HEK293 (cell line): Measurements from ENCODE around the gene COX7A1.
A peak's percentile ranks its signal among the peaks of the same experiment; 100 is the strongest.

Experiments used
- CTCF ChIA-PET: fragments of 350-600 bp; formaldehyde crosslinking; extraction: SDS; loops from one replicate; lab custom pipeline; 2021; ENCODE audit warnings: antibody characterized with exemption; lab: Yijun Ruan, JAX
- POLR2A ChIA-PET: fragments of 300-600 bp; formaldehyde crosslinking; extraction: SDS; loops from one replicate; lab custom pipeline; 2020; ENCODE audit warnings: antibody characterized with exemption, inconsistent platforms; lab: Yijun Ruan, JAX
- H3K27ac ChIP-seq: fragments of 200-500 bp; sonication (Bioruptor generic); 2 replicates; pipeline ENCODE4 v1.5.1; 2014; ENCODE audit warnings: low read depth, low read length, control low read depth, inconsistent platforms; ENCODE audit errors: extremely low read depth
- H3K36me3 ChIP-seq, 2 experiments: fragments of 200-500 bp in 1 of 2; sonication (Bioruptor generic) in 1 of 2; 1 replicate in 1 of 2; 2 replicates in 1 of 2; pipeline ENCODE4 v1.5.1; 2014 to 2017; ENCODE audit warnings: inconsistent platforms in 2 of 2, low read length in 2 of 2; ENCODE audit not compliant: control insufficient read depth in 2 of 2, insufficient read depth in 1 of 2
- H3K4me1 ChIP-seq: fragments of 200-500 bp; sonication (Bioruptor generic); 2 replicates; pipeline ENCODE4 v1.5.1; 2014; ENCODE audit warnings: mild to moderate bottlenecking, low read length, inconsistent platforms; ENCODE audit not compliant: control insufficient read depth, insufficient read depth
- H3K4me3 ChIP-seq: 2 replicates; pipeline ENCODE4 v1.5.1; 2011; ENCODE audit warnings: low read depth, mild to moderate bottlenecking, control low read depth, low read length, moderate library complexity
- H3K9me3 ChIP-seq: fragments of 200-500 bp; sonication (Bioruptor generic); 2 replicates; pipeline ENCODE4 v1.5.1; 2014; ENCODE audit warnings: low read depth, low read length, inconsistent platforms; ENCODE audit not compliant: control insufficient read depth, insufficient read depth
- ATF2 ChIP-seq: fragments of 450-650 bp; formaldehyde crosslinking; IDR thresholded peaks from 2 replicates; pipeline ENCODE4 v1.5.1; 2016; ENCODE audit warnings: missing biosample characterization, missing genetic modification characterization, low read depth
- BCL6B ChIP-seq: fragments of 450-650 bp; formaldehyde crosslinking; IDR thresholded peaks from 2 replicates; pipeline ENCODE4 v1.5.1; 2017; ENCODE audit warnings: missing biosample characterization, missing genetic modification characterization
- CTCF ChIP-seq: fragments of 450-650 bp; formaldehyde crosslinking; IDR thresholded peaks from 2 replicates; pipeline ENCODE4 v1.5.1; 2016; ENCODE audit warnings: missing biosample characterization, missing genetic modification characterization
- GLI2 ChIP-seq: fragments of 450-650 bp; formaldehyde crosslinking; IDR thresholded peaks from 2 replicates; pipeline ENCODE4; 2017; ENCODE audit warnings: missing biosample characterization, missing genetic modification characterization, low read depth, borderline replicate concordance
- HOXC10 ChIP-seq: sonication (generic); formaldehyde crosslinking; IDR thresholded peaks from 2 replicates; pipeline ENCODE4 v1.8.1; 2023; ENCODE audit warnings: mild to moderate bottlenecking, missing genetic modification reagents
- REPIN1 ChIP-seq: fragments of 450-650 bp; formaldehyde crosslinking; IDR thresholded peaks from 2 replicates; pipeline ENCODE4 v1.5.1; 2017; ENCODE audit warnings: missing biosample characterization, missing genetic modification characterization, low read depth
- ZBTB11 ChIP-seq: fragments of 450-650 bp; formaldehyde crosslinking; conservative IDR thresholded peaks from 2 replicates; pipeline ENCODE4 v1.5.1; 2016; ENCODE audit warnings: low read depth, missing biosample characterization, missing genetic modification characterization
- ZBTB20 ChIP-seq: fragments of 450-650 bp; formaldehyde crosslinking; IDR thresholded peaks from 2 replicates; pipeline ENCODE4 v1.5.1; 2016; ENCODE audit warnings: missing biosample characterization, missing genetic modification characterization
- ZBTB8A ChIP-seq: fragments of 450-650 bp; formaldehyde crosslinking; IDR thresholded peaks from 2 replicates; pipeline ENCODE4 v1.5.1; 2016; ENCODE audit warnings: missing biosample characterization, missing genetic modification characterization
- ZEB2 ChIP-seq: fragments of 450-650 bp; formaldehyde crosslinking; IDR thresholded peaks from 2 replicates; pipeline ENCODE4 v1.5.1; 2016; ENCODE audit warnings: missing biosample characterization, missing genetic modification characterization
- ZFP69B ChIP-seq: fragments of 450-650 bp; formaldehyde crosslinking; IDR thresholded peaks from 2 replicates; pipeline ENCODE4 v1.5.1; 2016; ENCODE audit warnings: missing biosample characterization, missing genetic modification characterization
- ZNF112 ChIP-seq: fragments of 450-650 bp; formaldehyde crosslinking; IDR thresholded peaks from 2 replicates; pipeline ENCODE4 v1.5.0; 2017; ENCODE audit warnings: missing biosample characterization, missing genetic modification characterization
- ZNF23 ChIP-seq: fragments of 450-650 bp; formaldehyde crosslinking; IDR thresholded peaks from 2 replicates; pipeline ENCODE4 v1.5.1; 2016; ENCODE audit warnings: missing biosample characterization, missing genetic modification characterization, borderline replicate concordance
- ZNF239 ChIP-seq: fragments of 450-650 bp; formaldehyde crosslinking; IDR thresholded peaks from 2 replicates; pipeline ENCODE4 v1.5.1; 2016; ENCODE audit warnings: missing biosample characterization, missing genetic modification characterization
- ZNF366 ChIP-seq: fragments of 450-650 bp; formaldehyde crosslinking; conservative IDR thresholded peaks from 2 replicates; pipeline ENCODE4 v1.5.1; 2016; ENCODE audit warnings: missing biosample characterization, missing genetic modification characterization
- ZNF555 ChIP-seq: fragments of 450-650 bp; formaldehyde crosslinking; conservative IDR thresholded peaks from 2 replicates; pipeline ENCODE4 v1.5.1; 2017; ENCODE audit warnings: missing biosample characterization, mild to moderate bottlenecking, missing genetic modification characterization, inconsistent platforms
- ZNF658 ChIP-seq: fragments of 450-650 bp; formaldehyde crosslinking; IDR thresholded peaks from 2 replicates; pipeline ENCODE4; 2016; ENCODE audit warnings: missing biosample characterization, missing genetic modification characterization
- TF ChIP-seq, protein P1 (sequence below): fragments of 450-650 bp; formaldehyde crosslinking; IDR thresholded peaks from 2 replicates; pipeline ENCODE4 v1.5.1; 2016; ENCODE audit warnings: missing biosample characterization, missing genetic modification characterization, borderline replicate concordance
- TF ChIP-seq, protein P2 (sequence below): fragments of 450-650 bp; formaldehyde crosslinking; IDR thresholded peaks from 2 replicates; pipeline ENCODE4 v1.5.1; 2016; ENCODE audit warnings: missing biosample characterization, missing genetic modification characterization
- TF ChIP-seq, protein P3 (sequence below): fragments of 450-650 bp; IDR thresholded peaks from 2 replicates; pipeline ENCODE4 v1.5.1; 2018; ENCODE audit warnings: missing biosample characterization, mild to moderate bottlenecking, missing genetic modification characterization

COX7A1 gene

GRCh38 chr19:36169084-36169760 is 17.0 kb upstream of the COX7A1 start (continued):
- TF ChIP-seq, protein P1, sequence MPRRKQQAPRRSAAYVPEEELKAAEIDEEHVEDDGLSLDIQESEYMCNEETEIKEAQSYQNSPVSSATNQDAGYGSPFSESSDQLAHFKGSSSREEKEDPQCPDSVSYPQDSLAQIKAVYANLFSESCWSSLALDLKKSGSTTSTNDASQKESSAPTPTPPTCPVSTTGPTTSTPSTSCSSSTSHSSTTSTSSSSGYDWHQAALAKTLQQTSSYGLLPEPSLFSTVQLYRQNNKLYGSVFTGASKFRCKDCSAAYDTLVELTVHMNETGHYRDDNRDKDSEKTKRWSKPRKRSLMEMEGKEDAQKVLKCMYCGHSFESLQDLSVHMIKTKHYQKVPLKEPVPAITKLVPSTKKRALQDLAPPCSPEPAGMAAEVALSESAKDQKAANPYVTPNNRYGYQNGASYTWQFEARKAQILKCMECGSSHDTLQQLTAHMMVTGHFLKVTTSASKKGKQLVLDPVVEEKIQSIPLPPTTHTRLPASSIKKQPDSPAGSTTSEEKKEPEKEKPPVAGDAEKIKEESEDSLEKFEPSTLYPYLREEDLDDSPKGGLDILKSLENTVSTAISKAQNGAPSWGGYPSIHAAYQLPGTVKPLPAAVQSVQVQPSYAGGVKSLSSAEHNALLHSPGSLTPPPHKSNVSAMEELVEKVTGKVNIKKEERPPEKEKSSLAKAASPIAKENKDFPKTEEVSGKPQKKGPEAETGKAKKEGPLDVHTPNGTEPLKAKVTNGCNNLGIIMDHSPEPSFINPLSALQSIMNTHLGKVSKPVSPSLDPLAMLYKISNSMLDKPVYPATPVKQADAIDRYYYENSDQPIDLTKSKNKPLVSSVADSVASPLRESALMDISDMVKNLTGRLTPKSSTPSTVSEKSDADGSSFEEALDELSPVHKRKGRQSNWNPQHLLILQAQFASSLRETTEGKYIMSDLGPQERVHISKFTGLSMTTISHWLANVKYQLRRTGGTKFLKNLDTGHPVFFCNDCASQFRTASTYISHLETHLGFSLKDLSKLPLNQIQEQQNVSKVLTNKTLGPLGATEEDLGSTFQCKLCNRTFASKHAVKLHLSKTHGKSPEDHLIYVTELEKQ (tag by site-specific recombination): peak; percentile 95; the same call in 1 of the 2 replicates
- TF ChIP-seq ZNF239: no peak
- no peak for TF ChIP-seq REPIN1
- peak; percentile 96 for TF ChIP-seq ZNF366
- peak; percentile 75 for TF ChIP-seq ZEB2 (tag by site-specific recombination)
- peak; percentile 37; the same call in 1 of the 2 replicates for TF ChIP-seq ZBTB11 (tag by site-specific recombination)
- TF ChIP-seq, protein P2, sequence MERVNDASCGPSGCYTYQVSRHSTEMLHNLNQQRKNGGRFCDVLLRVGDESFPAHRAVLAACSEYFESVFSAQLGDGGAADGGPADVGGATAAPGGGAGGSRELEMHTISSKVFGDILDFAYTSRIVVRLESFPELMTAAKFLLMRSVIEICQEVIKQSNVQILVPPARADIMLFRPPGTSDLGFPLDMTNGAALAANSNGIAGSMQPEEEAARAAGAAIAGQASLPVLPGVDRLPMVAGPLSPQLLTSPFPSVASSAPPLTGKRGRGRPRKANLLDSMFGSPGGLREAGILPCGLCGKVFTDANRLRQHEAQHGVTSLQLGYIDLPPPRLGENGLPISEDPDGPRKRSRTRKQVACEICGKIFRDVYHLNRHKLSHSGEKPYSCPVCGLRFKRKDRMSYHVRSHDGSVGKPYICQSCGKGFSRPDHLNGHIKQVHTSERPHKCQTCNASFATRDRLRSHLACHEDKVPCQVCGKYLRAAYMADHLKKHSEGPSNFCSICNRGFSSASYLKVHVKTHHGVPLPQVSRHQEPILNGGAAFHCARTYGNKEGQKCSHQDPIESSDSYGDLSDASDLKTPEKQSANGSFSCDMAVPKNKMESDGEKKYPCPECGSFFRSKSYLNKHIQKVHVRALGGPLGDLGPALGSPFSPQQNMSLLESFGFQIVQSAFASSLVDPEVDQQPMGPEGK (tag by site-specific recombination): peak; percentile 59
- TF ChIP-seq ZNF555 (tag by site-specific recombination): no peak
- TF ChIP-seq GLI2 (tag by site-specific recombination): peak; percentile 38; the same call in 1 of the 2 replicates
- TF ChIP-seq ZFP69B (tag by site-specific recombination): peak; percentile 75

DNA sequence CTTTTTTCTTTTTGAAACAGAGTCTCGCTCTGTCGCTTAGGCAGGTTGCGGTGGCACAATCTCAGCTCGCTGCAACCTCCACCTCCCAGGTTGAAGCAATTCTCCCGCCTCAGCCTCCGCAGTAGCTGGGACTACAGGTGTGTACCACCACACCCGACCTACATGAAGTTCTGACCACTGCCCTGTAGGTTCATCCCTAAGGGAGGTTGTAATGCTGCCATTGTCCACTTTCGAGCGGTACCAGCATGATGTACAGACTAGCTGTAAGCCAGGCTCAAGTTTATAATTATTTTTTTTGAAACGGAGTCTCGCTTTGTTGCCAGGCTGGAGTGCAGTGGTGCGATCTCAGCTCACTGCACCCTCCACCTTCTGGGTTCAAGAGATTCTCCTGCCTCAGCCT is 11.6 kb upstream of the COX7A1 start:
- peaks cover 11% of the 10 kb centered on the region for H3K4me1 ChIP-seq
- H3K4me3 ChIP-seq: no peak overlapping the region
- peaks cover 14 to 21% of the 10 kb centered on the region in 2 experiments for H3K36me3 ChIP-seq
- CTCF ChIA-PET: interaction anchor here (1.4 kb wide), 1 partner anchor 36 kb away, joined by 8 read pairs; no protein-coding TSS in a partner anchor
- POLR2A ChIA-PET: interaction anchor here (0.6 kb wide), 1 partner anchor 10 kb away, joined by 3 read pairs; no protein-coding TSS in a partner anchor
- no peaks in the 10 kb centered on the region for H3K9me3 ChIP-seq
- H3K27ac ChIP-seq: no peak overlapping the region
- TF ChIP-seq ATF2 (tag by site-specific recombination) (no peak), CTCF (tag by site-specific recombination) (no peak), ZNF112 (tag by site-specific recombination) (no peak), ZNF23 (no peak), ZNF658 (tag by site-specific recombination) (no peak), HOXC10 (CRISPR knock-in tag) (no peak), BCL6B (tag by site-specific recombination) (no peak), ZNF239 (no peak), ZBTB20 (tag by site-specific recombination) (no peak), ZBTB8A (no peak), REPIN1 (no peak)
- TF ChIP-seq, protein P3, sequence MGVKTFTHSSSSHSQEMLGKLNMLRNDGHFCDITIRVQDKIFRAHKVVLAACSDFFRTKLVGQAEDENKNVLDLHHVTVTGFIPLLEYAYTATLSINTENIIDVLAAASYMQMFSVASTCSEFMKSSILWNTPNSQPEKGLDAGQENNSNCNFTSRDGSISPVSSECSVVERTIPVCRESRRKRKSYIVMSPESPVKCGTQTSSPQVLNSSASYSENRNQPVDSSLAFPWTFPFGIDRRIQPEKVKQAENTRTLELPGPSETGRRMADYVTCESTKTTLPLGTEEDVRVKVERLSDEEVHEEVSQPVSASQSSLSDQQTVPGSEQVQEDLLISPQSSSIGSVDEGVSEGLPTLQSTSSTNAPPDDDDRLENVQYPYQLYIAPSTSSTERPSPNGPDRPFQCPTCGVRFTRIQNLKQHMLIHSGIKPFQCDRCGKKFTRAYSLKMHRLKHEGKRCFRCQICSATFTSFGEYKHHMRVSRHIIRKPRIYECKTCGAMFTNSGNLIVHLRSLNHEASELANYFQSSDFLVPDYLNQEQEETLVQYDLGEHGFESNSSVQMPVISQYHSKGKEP: no peak
